T47D (cell line): ENCODE data around the gene GPC6.

Experiments
- DNase-seq, 2 experiments: peaks; one replicate each; pipeline versions ENCODE4 v3.0.0 to v3.0.0-alpha.2; 2011 to 2012; ENCODE audit warnings: low read depth in 1 of 2, low spot score in 1 of 2
- JUND ChIP-seq: IDR thresholded peaks from 2 replicates; pipeline ENCODE4 v1.6.1; 2012; ENCODE audit warnings: low read depth
- in situ Hi-C: cut with HindIII; loops from 2 replicates; pipeline ENCODE4 v1.10.0; 2016; ENCODE audit warnings: low sequenced_read_pairs, low pct_unique_long_range_greater_than_20kb

The GPC6 gene

DNA sequence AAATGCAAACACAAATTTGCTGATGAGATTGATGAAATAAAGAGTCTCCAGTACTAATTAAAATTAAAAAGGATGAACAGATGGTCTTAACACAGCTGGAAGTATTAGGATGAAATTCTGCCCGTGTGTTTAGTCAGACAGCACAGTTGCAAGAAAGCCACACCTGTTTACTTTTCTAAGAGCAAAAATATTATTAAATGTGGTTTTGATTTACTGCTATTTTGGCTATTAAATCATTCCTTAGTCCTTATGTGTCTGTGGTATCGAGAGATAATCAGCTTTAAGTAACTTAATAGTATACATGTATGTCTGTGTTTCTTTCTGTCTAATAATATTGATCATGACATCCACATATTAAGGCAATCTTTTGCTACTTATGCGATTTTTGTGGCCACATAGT lies 494.9 kb downstream of the GPC6 start:
- TF ChIP-seq JUND = no peak
- in situ Hi-C loops = no loop called here
- no peak for DNase-seq

DNA sequence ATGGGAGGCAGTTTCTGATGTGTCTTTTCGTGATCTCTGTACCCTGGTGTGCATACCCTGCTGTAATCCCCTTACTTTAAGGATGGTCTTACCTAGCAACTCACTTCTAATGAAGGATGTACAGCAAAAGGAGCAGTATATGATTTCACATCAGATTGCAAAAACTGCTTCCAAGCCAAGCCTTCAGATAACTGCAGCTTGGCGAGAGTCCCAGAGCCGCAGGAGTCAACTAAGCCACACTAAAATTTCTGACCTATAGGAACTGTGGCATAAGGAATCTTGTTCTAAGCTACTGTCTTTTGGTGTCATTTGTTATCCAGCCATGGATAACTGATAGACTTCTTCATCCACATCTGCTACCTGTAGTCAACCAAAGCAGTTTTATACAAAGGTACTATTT lies 496.7 kb downstream of the GPC6 start:
- DNase-seq = no peak
- in situ Hi-C loops = no loop called here

DNA sequence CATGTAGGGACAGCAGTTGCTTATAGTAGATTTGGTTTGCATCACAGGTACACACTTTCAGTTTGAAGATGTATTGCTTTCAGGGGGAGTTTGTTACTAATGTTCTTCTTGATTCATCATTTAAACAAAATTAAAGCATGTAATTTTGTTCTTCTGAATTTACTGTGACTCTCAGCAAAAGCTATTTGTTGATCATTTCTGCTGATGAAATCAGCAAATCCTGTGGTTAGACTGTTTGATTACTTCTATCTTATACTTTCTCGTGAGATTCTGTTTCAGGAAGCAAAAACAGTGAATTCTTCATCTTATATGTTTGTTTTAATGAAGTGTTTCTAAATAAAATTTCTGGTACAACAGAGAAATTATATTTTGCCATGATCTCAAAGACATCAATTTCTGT lies 497.6 kb downstream of the GPC6 start:
- no peak for TF ChIP-seq JUND
- no peak for DNase-seq
- in situ Hi-C loops = no loop called here

More for the DNA sequence above, 496.7 kb downstream of the GPC6 start:
- no peak for TF ChIP-seq JUND

DNA sequence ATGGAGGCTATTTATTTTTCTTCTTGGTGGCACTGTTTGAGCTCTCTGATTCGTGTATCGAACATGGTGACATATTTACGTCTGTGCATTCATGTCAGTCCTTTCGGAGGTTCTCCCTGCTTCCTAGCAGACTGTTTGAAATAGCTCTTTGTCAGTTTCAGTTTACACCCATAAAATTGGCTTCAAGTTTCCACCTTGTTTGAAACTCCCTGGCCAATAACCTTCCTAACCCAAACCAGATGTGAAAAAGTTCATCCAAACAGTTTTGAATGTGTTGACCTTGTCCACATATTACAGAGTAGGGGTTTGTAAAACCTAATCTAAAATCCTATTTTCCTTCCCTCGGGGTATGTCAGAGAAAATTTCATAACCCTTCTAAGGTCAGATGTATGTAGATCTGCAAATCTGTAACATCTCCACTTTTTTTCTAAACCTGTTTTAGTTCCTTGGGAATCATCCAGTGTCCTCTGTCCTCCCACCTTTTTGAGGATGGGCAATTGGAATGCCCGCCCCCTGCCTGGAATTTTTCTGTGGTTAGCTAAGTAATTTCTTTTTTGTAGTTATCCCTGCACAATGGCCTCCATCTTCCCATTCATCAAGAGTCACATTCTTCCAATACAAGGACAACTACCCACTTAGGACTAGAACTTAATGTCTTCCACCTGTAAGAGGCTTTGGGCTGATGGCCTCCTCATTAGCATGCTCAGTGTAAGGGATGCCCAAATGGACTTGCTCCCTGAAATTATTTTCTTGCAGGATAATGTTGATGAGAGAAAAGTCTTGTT lies 499.8 kb downstream of the GPC6 start:
- in situ Hi-C loops = no loop called here
- peak in 1 of 2 experiments; percentile 22 for DNase-seq
- no peak for TF ChIP-seq JUND

DNA sequence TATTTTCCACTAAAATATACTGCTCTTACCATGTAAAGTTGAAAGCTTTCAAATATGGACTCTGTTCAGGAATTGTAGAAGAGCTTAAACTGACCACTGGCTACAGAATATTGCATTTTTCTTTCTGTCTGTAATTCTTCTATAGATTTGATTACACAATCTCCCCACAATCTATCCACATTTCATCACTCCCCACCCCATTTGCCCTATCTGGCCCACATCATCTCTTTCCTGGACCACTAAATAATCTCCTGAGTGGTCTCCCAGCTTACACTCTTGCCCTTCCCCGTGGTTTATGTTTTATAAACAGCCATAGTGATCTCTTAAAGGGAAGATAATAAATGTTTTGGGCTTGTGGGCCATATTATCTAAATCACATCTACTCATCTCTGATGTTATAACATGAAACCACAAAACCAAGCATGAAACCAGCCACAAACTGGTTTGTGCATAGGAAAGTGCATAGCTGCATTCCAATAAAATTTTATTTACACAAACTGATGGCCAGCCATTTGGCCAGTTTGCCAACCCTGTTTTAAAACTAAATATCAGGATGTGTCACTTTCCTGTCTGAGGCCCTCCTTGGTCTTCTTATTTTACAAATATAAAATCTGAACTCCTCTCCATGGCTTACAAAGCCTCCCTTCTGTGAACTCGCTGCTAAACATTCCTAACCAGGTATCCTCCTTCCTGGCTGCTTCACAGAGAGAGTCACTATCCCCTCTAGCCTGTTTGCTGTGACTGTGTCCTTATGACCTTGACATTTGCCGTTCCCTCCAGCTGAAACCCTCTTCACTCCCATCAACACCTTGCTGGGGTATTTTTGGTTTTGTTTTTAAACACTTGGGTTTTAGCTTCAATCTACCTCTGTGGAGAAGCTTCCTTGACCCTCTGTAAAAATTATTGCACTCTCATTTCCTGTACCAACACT lies 500.9 kb downstream of the GPC6 start:
- in situ Hi-C loops = no loop called here
- DNase-seq = peak in 1 of 2 experiments; percentile 59

DNA sequence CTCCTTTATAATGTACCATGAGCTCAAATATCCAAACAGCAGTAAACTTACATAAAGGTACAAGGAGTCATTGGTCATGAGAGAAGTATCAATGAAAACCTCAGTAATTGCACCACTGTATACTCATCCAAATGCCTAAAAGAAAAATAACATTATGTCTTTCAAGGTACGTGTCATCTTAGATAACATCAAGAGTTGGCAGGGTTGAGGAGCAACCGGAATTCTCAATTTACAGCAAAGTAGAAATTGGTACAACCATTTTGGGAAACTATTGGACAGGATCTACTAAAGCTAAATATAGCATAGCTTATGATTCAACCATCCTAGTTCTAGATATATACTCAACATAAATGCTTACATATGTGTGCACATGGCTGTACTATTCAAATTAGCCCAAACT lies 502.8 kb downstream of the GPC6 start:
- no peak for TF ChIP-seq JUND
- DNase-seq = no peak
- in situ Hi-C loops = no loop called here

More for the DNA sequence above, 500.9 kb downstream of the GPC6 start:
- peak; percentile 70 for TF ChIP-seq JUND

DNA sequence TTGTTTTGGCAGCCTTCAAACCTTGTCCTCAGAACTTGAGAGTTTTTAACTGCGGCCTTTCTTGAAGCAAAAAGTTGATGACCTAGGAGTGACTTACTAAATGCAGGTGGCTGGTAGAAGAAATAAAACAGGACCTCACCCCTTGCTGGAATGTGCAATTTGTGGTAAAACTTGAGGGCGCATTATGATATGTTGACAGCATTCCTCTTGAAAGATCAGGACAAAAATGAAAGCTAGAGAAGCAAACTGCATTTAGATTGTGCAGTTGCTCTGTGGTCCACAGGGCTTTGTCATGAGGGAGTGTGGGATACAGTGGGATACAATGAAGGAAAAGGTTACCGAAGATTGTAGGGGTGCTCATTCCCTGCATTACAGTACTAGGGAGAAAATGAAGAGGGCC lies 504.2 kb downstream of the GPC6 start:
- in situ Hi-C loops = no loop called here
- DNase-seq = no peak
- no peak for TF ChIP-seq JUND

DNA sequence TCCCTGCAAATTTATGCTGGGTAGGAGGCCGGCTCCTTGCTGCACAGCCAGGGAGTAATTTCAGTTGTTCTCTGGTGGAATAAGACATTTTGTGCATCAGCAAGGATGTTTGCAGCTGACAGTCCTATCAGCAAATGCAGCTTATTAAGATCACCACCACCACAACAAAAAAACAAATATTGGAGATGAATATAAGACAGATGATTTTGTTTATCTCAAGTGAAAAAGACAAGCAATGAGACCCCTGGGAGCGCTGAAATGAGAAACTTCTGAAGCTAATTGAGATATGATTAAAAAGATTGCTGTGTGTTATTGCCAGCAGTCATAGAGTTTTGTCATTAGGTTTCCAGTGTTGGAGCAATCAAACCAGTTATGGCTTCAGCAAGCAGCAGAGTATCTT lies 505.6 kb downstream of the GPC6 start:
- in situ Hi-C loops = no loop called here
- TF ChIP-seq JUND = no peak
- no peak for DNase-seq

DNA sequence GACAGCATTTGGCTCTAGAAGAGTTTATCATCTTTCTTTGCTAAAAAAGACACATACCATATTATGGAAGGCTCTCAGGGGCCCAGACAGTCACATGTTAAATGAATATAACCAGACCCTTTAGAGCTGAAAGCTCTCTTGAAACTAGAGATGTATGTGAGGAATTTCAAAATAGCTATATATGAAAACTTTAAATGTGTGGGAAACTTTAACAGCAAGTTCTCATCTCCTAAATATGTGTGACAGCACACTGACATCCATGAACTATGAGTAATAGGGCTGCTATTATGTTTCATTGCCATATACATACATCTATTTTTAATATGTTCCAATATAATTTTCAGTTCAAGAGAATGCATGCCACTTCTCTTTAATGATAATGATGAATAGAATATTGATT lies 509.5 kb downstream of the GPC6 start:
- in situ Hi-C loops = no loop called here
- no peak for TF ChIP-seq JUND

DNA sequence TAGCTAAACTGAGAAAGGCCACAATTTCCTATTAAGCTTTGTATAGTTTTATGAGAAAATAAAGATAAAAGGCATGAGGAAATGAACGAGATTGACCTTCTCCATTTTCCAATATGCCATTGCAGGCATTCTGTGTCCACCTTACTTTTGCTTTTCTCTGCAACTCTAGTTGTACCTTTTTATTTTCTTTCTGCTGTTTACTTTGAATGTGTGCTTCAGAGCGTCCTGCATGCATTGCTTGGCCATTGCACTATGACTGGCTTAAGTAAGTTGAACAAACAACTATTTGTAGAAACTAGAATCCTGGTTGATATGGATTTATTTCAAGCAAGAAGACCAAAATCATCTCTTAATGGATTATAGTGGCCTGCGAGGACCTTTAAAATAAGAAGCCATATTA lies 510.3 kb downstream of the GPC6 start:
- no peak for TF ChIP-seq JUND
- in situ Hi-C loops = no loop called here

More for the DNA sequence above, 509.5 kb downstream of the GPC6 start:
- no peak for DNase-seq

DNA sequence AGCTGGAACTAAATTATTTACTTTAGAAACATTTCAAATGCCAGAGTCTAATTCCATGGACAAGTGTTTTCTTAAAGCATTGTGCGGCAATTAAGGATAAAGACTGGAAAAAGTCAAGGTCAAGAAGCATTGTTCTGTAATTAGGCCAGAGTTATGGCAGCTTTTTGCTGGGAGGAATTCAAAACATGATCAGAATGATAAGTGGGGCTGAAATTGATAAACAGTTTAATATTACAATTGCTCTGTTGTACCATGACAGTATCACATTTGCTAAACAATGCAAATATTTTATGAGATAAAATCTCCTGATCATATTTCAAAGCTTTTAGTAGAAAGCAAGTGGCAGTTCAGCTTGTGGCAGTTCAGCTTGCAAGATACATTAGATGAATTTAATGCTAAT lies 513.7 kb downstream of the GPC6 start:
- peak in 1 of 2 experiments; percentile 17 for DNase-seq
- no peak for TF ChIP-seq JUND
- in situ Hi-C loops = no loop called here

More for the DNA sequence above, 510.3 kb downstream of the GPC6 start:
- DNase-seq = no peak

DNA sequence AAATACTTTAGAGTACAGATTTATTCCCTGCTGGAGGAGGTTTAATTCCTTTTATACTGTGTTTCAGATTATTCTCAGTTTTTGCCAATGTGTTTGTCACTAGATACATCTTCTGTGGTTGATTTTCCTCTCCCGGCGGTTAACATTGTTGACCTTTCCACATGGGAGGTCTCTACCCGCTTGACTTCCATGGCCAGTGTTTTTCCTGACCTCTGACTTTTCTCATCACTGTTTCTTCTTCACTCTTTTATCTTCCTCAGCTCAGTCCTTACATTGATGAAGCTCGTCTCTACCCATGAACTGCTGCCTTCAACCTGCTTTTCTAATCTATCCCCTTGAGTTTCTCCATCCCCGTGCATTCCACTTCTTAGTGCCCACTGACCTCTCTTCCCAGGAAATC lies 517.4 kb downstream of the GPC6 start:
- no peak for TF ChIP-seq JUND
- no peak for DNase-seq
- in situ Hi-C loops = no loop called here

DNA sequence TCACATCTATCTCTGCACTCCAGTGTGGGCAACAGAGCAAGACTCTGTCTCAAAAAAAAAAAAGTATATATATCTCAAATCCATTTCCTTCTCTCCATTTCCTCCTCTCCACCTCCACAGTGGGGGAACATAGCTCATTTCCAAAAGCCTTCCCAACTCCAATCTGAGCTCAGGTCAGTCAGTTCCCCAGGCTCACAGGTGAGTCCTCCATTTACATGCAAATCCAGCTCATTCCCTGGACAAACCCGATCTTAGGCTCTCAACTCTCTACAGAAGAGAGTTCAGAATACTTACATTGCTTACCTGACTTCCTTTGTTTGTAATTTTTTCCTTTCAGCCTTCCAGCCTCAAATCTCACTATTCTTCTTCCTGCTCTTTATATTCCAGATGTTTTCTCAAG lies 518.3 kb downstream of the GPC6 start:
- in situ Hi-C loops = no loop called here
- no peak for TF ChIP-seq JUND
- DNase-seq = no peak
